IPS-18c (cell line): ENCODE measurements around the gene GPT2.
A peak's percentile ranks its signal among the peaks of the same experiment; 100 is the strongest.
"Not testable (repeated sequence)": the region's sequence is repeated elsewhere in the genome, so short reads cannot be mapped to it uniquely, and the experiment has no call there.

Experiments used
- H3K4me3 ChIP-seq: 2 replicates; pipeline ENCODE4 v1.7.0; 2013; ENCODE audit warnings: low read depth, mild to moderate bottlenecking, low read length, moderate library complexity; ENCODE audit not compliant: insufficient read depth
- H3K9me3 ChIP-seq: one replicate; pipeline ENCODE4 v1.6.1; 2013; ENCODE audit warnings: mild to moderate bottlenecking, low read length, moderate library complexity; ENCODE audit not compliant: control insufficient read depth, insufficient read depth

Gene GPT2

DNA sequence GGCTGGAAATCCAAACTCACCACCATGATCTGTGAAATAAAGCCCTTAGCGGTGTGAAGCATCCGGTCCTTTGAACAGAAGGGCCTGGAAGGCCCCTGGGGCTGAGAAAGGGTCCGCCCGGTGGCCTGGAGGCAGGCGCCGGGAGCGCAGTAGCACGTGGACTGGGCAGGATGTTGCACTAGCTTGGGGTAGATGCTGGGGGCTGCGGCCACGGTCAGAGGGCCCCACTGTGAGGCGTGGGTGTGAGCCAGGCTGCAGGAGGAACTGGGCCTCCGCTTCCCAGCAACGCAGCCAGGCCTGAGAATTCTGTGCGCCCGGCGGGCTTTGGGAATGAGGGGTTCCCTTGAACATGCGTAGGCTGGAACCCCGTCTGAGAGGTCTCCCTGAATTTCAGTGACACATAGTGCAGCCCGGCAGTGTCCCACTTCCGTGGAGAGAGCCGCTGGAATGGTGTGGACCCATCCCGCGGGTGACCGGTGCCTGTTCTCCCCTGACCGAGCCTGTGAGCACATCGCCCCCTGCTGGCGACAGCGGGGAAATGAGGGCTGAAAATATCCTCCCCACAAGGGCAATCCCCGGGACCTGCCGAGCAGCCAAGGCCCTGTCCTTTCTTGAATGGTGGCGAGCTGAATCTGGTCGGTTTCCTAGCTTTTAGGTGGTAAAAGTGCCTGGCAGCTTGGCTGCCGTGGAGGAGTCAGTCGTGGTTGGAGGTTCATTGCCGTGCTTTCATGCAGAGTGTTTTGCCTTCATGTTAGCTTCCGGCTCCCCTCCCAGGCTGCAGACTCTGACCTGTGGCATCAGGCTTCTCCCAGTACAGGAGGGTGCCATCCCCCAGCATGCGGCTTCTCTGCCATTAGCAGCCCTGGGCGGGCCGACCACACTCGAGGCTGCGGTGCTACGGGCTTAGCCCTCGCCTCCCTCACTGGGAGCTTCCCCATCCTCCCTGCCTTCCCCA is 45.5 kb downstream of the GPT2 start:
- no peak overlapping the region for H3K4me3 ChIP-seq
- peaks cover 2% of the 10 kb centered on the region for H3K9me3 ChIP-seq

DNA sequence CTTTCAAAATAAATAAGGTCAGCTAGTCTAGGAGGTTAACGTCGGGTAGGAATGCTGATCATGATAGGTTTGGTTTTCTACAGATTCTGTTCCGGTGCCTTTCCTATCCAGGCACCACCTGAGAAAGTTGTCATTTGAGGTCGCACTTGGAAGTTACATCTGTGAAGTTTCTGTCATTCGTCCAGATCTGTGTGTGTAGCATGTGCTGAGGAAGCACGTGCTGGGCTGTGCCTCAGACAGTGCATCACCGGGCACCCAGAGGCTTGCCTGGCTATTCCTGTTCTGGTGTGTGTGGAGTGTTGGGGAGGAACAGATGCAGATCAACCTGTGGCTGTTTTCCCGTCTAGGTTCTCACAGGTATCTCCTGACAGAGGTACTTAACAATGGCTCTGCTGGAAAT is 46.7 kb downstream of the GPT2 start:
- peaks cover 2% of the 10 kb centered on the region for H3K9me3 ChIP-seq
- H3K4me3 ChIP-seq, result no peak overlapping the region

DNA sequence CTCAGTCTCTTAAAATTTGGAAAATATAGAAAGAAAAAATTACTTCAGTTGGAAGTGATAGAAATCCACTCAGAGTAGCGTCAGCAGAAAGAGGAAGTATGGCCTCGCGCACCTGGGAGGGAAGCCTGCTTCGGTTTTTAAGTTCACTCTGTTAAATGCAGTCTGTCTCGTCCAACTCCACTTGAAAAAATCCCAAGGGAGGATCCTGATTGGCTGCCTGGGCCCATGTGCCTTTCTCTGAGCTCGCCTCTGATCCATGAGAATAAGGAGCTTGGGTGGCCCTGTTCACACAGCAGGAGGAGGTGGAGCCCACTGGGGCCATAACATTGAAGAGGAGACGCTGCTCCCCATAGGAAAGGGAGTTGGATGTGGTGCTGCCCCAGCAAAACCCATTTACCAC is 48.6 kb downstream of the GPT2 start:
- no peak overlapping the region for H3K4me3 ChIP-seq
- peaks cover 2% of the 10 kb centered on the region for H3K9me3 ChIP-seq

DNA sequence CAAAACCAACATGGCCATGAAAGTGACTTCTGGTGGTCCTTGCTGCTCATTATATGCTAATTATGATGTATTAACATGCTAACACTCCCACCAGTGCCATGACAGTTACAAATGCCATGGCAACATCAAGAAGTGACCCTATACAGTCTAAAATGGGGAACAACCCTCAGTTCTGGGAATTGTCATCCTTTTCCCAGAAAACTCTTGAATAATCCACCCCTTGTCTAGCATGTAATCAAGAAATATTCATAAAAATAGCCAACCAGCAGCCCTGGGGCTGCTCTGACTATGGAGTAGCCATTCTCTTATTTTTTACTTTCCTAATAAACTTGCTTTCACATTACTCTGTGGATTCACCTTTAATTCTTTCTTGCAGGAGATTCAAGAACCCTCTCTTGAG is 53.4 kb downstream of the GPT2 start:
- H3K4me3 ChIP-seq, result no peak overlapping the region
- no peaks in the 10 kb centered on the region for H3K9me3 ChIP-seq

DNA sequence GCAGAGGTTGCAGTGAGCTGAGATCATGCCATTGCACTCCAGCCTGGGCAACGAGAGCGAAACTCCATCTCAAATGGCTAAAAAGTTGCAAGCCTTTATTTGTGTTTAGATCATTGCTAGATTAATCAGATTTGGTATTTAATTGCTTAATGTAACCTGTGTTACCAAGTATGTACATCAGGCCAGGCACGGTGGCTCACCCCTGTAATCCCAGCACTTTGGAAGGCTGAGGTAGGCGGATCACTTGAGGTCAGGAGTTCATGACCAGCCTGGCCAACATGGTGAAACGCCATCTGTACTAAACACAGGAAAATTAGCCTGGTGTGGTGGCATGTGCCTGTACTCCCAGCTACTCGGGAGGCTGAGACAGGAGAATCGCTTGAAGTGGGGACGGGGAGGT is 60.6 kb downstream of the GPT2 start:
- H3K9me3 ChIP-seq, H3K4me3 ChIP-seq: not testable (repeated sequence)

DNA sequence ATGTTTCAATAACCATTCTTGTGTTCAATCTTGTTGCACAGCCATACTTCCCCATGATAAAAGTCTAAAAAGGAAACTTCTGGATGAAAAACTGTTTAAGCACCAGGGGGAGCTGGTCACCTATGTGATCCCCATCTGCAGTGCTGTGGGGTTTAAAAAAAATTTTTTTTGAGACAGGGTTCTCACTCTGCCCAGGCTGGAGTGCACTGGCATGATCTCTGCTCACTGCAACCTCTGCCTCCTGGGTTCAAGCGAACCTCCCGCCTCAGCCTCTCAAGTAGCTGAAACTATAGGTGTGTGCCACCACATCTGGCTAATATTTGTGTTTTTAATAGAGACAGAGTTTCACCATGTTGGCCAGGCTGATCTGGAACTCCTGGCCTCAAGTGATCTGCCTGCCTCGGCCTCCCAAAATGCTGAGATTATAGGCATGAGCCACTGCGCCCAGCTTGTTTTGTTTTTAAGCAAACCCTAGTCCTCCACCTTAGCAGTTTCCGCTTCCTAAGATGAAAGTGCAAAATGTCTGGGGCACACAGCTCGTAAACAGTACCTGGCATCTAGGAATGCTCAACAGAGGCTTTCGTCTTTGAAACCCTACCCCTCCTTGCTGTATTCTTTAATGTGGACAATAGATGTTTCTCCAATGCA is 63.9 kb downstream of the GPT2 start:
- no peaks in the 10 kb centered on the region for H3K9me3 ChIP-seq
- no peak overlapping the region for H3K4me3 ChIP-seq

DNA sequence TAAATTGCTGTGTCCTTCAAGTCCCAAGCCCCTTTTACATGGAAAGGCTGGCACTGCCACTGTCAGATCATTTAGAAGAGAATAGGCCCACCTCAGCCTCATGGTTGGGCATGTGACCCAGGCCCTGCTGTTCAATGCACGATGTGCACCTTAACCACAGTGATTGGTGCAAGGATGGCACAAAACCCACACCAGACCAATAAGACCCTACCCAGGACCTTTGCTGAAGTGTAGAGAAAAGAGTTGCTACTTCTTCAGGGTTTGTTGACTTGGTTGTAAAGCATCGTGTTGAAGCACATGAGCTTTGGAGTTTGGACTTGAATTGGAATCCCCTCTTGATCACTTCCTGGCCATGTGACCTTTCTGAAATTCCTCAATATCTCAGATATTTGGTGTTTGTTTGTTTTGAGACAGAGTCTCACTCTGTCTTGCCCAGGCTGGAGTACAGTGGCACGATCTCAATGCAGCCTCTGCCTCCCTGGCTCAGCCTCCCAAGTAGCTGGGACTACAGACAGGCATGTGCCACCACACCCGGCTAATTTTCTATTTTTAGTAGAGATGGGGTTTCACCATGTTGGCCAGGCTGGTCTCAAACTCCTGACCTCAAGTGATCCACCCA is 64.5 kb downstream of the GPT2 start:
- H3K4me3 ChIP-seq, result no peak overlapping the region

DNA sequence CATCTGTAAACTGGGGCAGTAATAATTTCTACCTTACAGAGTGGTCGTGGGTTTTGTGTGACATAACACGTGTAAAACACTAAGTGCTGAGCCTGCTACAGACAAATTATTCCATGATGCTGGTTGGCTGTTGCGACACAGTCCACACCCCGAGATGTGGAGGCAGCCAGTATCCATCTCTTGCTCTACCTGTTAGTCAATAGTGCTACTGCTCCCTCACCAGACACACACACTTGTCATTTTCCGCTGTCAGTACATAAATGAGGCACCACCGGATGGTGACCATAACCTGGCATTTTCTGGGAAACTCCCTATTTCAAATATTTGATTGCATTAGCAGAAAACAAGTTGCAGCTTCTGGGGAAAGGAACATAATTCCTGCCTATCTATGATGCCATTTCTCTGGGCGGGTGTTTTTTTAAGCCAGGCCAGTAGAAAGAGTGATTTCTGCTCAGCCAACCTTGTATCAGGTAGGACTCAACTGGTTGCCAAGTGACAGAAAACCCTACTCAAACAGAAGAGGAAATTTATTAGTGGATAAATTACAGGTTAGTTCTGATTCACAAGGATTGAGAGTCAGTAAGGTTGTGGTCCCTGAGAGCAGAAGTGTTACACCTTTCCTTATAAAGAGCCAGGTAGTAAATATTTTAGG is 65.2 kb downstream of the GPT2 start:
- Histone ChIP-seq H3K4me3 (no peak overlapping the region), H3K9me3 (no peaks in the 10 kb centered on the region)

More for the DNA sequence above, 64.5 kb downstream of the GPT2 start:
- no peaks in the 10 kb centered on the region for H3K9me3 ChIP-seq

DNA sequence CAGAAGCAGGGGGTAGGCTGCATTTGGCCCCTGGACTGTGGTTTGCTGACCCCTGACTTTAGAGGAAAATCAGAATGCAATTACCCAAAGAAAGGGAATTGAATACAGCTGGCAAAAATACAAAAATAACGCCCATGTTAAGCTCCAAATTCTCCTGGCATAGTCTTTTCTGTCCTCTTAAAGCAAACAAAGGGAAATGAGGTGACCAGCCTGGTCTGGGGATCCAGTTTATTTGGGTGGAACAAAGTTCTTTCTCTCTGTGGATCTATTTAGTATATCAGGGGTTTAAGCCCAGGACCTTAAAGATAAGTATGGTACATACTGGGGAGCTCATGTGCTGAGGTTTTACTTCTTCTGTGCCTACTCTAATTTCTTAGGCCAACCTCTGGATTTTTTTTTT is 65.8 kb downstream of the GPT2 start:
- no peak overlapping the region for H3K4me3 ChIP-seq

DNA sequence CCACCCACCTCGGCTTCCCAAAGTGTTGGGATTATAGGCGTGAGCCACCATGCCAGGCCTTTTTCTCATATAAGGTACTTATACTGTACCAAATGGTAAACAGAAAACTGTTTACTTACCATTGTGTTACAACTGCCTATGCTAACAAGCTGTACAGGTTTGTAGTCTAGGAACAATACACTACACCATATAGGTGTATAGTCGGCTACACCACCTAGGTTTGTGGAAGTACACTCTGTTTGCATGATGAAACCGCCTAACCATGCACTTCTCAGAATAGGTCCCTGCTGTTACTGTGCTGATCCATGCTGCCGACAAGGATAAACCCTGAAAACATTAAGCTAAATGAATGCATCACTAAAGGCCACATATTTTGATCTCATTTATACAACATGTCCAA is 70.4 kb downstream of the GPT2 start:
- H3K9me3 ChIP-seq, result no peaks in the 10 kb centered on the region
- no peak overlapping the region for H3K4me3 ChIP-seq

More for the DNA sequence above, 65.8 kb downstream of the GPT2 start:
- no peaks in the 10 kb centered on the region for H3K9me3 ChIP-seq

DNA sequence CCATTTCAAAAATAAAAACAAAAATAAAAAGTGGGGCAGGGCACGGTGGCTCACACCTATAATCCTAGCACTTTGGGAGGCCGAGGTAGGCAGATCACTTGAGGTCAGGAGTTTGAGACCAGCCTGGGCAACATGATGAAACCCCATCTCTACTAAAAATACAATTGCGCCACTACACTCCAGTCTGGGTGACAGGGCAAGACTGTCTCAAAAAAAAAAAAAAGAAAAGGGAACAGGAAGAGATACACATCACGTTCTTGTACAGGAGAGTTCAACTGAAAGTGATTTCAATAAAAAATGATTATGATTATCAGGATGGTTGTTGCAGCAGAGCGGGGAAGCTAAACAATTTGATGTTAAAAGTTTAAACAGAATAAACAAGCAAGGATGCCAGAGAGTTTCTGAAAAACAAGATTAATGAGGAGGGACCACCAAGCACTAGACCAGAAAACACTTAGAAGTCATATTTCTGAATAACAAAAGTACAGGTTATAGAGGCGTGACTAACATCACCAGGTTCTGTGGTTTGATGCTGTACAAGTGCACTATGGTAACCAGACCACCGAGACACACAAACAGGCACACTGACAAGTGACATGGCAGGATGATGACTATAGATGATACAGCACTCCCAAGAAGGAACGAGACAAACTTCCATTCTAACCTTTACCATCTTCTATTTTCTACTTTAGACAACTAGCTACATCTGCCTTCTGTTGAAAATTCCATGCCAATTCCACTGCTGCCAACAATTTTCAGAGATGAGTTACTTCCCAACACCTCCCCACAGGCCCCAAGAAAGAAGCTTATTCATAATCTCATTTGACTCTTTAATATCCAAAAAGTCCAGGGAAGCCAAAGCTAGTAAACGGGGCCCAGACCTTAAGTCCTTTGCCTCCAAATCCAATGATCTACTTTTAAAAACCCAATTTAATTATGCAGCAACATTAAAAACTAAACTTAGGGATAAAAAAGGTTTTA is 77.5 kb downstream of the GPT2 start:
- Histone ChIP-seq H3K4me3 (no peak overlapping the region), H3K9me3 (no peaks in the 10 kb centered on the region)

DNA sequence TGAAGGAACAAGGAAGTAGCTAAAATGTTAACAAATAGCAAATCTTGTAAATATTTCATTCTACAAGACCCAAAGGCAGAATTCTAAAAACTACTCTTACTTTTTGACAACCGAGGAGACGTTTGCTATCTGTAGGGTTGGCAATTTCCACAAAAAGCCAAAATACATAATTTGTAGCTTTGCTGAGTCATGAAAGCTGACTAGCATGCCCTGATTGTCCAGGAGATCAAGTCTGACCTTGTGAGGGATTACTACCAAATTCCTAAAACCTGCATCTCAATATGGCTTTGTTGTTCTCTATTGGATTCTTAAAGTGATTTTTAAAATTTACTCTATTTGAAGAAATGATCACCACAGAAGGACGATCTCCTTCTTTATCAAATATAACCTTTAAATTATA is 78.5 kb downstream of the GPT2 start:
- no peak overlapping the region for H3K4me3 ChIP-seq
- H3K9me3 ChIP-seq, result no peaks in the 10 kb centered on the region

DNA sequence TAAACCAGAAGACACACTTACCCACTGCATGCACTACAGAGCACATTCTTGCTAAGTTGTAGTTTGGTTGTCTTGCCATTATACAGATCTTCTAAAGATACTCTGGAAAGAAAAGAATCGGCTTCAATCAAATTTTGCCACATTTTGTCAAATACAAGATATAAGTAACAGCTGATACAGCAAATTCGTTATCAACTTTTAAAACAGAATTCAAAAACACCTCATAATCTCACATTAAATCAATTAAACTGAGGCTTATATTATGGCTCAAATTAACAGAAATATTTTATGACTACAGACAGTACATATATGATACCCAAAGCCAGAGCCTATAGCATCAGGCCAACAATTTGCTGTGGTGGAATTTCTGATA is 83.9 kb downstream of the GPT2 start:
- H3K4me3 ChIP-seq, result no peak overlapping the region

DNA sequence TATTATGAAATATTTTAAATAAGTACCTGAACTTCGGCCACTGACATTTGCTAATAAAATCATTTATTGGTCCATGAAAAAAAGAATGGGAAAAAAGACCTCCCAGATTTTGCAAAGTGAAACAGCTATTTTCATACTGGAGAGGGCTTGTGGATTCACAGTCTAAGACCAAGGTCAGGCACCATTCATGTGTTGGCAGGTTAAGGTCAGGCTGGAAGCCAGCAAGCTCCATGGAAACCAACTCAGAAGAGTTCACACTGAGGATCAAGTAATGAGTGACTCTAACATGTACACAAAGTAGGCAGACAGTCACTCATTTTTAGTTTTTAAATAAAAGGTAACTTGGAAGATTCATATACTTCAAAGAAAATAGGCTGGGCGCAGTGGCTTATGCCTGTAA is 85.9 kb downstream of the GPT2 start:
- H3K9me3 ChIP-seq, result no peaks in the 10 kb centered on the region
- no peak overlapping the region for H3K4me3 ChIP-seq

More for the DNA sequence above, 83.9 kb downstream of the GPT2 start:
- no peaks in the 10 kb centered on the region for H3K9me3 ChIP-seq

DNA sequence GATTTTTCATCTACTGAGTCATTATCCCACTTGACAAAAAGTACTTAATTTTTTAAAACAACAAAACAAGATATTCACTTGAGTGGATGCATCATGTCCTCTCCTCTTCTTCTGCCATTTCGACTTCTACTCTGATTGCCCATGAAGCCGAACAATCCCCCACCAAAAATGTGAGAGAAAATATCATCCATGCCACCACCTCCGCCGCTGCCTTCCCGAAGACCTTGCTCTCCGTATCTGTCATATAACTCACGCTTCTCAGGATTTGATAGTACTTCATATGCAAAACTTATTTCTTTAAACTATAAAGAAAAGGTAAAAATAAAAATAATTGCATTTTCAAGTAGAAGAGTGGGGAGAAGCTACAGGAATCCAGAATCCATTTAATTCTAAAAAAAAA is 87.1 kb downstream of the GPT2 start:
- H3K9me3 ChIP-seq, result no peaks in the 10 kb centered on the region
- no peak overlapping the region for H3K4me3 ChIP-seq

DNA sequence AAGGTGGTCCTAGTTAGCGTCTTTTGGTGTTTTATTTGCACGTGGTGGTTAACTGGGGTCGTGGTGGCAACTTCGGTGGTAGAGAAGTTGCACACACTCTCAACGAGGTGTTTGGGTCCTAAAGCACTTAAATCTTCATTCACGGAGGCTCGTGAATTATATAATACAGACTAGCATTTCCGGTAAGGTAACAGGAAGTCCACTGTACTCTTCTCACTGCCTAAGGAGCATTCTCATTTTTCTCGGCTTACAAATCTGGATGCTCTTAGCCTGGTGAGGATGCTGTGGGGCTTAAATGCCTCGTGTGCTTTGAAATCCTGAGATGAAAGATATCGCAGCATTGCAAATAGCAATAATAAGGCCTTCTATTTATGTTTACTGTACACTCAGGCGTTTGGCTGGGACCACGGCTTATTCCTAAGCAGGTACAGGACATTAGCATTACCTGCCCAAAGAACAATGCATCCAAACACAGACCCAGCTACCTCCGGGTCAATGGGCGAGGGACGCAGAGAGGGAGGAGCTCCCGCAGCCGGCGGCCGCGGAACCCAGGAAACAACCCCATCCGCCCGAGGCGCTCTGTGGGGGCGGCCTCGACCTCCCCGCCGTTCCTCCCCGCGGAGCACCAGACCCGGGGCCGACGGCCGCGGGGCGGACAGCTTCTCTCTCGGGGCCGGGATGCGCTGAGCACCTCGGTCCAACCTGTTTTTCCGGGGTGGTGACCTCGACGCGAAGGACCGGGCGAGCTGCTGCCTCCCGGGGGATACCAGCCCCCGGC is 88.5 kb downstream of the GPT2 start:
- no peaks in the 10 kb centered on the region for H3K9me3 ChIP-seq
- peak overlapping the region; percentile 94 for H3K4me3 ChIP-seq
